PC-9 (cell line): Measurements from ENCODE around the gene INSYN2B.

Experiments
- CTCF ChIP-seq: fragments of 200-600 bp; sonication (generic); conservative IDR thresholded peaks from 2 replicates; pipeline ENCODE4 v1.6.1; 2017; ENCODE audit warnings: mixed run types, antibody characterized with exemption, mild to moderate bottlenecking, moderate library complexity
- EZH2 ChIP-seq: fragments of 200-600 bp; sonication (generic); IDR thresholded peaks from 2 replicates; pipeline ENCODE4 v1.8.0; 2017; ENCODE audit warnings: antibody characterized with exemption, low read depth

- TF ChIP-seq EZH2 (no peak), CTCF (no peak)
Measured at GRCh38 chr5:169847519-169847918, 132.8 kb downstream of the INSYN2B start.
